OCI-LY3 (cell line): ENCODE measurements around the gene NTRK2.

ENCODE experiments used
- EZH2phosphoT487 ChIP-seq: fragments of 200-600 bp; shearing (Covaris generic); IDR thresholded peaks from 2 replicates; pipeline ENCODE4 v1.6.1; 2018; ENCODE audit warnings: antibody characterized with exemption, mixed run types, low read depth
- TF ChIP-seq, protein P1 (sequence below): fragments of 200-600, 300-600 bp; sonication (generic); IDR thresholded peaks from 2 replicates; pipeline ENCODE4 v1.5.1; 2014; ENCODE audit warnings: antibody characterized with exemption, low read length, low read depth

DNA sequence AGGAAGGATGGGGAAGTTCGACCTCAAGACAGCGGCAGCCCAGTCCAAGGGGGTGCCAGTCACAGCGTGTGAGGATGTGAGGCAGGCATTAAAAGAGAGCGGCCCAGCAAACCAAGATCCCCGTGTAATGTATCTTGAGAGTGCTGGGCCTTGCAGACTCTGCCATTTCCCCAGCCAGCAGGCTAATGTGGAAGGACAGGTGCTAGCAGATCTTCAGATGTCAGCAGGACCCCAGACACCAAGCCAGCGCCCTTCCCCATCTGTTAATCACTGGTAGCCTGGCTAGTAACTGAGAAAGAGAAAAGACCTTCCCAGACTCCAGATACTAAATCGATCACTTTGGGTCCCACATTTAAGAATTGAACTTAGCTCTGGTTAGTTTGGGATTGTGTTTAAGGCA lies 62.2 kb downstream of the NTRK2 start:
- TF ChIP-seq, protein P1, sequence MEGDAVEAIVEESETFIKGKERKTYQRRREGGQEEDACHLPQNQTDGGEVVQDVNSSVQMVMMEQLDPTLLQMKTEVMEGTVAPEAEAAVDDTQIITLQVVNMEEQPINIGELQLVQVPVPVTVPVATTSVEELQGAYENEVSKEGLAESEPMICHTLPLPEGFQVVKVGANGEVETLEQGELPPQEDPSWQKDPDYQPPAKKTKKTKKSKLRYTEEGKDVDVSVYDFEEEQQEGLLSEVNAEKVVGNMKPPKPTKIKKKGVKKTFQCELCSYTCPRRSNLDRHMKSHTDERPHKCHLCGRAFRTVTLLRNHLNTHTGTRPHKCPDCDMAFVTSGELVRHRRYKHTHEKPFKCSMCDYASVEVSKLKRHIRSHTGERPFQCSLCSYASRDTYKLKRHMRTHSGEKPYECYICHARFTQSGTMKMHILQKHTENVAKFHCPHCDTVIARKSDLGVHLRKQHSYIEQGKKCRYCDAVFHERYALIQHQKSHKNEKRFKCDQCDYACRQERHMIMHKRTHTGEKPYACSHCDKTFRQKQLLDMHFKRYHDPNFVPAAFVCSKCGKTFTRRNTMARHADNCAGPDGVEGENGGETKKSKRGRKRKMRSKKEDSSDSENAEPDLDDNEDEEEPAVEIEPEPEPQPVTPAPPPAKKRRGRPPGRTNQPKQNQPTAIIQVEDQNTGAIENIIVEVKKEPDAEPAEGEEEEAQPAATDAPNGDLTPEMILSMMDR, result no peak
- TF ChIP-seq EZH2phosphoT487, result no peak
